HG03066 (cell line): ENCODE measurements around the gene ZSCAN10.
"Not testable (repeated sequence)": the region's sequence is repeated elsewhere in the genome, so short reads cannot be mapped to it uniquely, and the experiment has no call there.

ENCODE experiments used
- ATAC-seq: cut with Tn5 transposase; IDR thresholded peaks from one replicate; pipeline ENCODE4 v1.9.1; 2021; ENCODE audit warnings: low read depth; ENCODE audit not compliant: unreplicated experiment

ZSCAN10 gene

DNA sequence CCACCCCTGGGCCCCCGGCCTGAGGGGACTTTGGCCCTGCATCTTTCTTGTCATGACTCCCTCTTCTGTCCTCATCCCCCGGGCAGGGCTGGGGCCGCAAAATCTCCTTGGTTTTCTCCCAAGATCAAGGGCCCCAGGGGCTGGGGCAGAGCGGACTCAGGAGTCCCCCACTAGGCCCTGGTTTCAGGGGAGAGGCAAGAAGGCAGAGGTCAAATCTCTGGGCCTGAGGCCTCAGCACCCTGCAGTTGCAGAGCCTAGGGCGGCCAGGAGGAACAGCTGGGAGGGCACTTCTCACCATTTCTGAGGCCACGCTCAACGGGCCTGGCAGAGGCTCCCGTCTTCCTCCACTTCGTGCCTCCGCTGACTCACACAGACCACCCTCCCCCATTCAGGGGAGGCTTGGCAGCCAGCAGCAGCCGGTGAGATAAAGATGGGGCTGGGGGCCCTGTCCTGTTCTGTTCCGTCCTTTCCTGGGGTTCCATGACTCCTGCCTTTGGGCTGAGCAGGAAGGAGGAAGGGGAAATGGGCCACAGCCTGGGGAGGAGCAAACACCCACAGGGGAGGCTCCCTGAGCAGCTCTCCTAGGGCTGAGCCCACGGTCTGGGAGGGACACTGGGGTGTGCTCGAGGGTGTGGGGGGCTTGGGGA, 12.4 kb downstream of the ZSCAN10 start:
- ATAC-seq: no peak

DNA sequence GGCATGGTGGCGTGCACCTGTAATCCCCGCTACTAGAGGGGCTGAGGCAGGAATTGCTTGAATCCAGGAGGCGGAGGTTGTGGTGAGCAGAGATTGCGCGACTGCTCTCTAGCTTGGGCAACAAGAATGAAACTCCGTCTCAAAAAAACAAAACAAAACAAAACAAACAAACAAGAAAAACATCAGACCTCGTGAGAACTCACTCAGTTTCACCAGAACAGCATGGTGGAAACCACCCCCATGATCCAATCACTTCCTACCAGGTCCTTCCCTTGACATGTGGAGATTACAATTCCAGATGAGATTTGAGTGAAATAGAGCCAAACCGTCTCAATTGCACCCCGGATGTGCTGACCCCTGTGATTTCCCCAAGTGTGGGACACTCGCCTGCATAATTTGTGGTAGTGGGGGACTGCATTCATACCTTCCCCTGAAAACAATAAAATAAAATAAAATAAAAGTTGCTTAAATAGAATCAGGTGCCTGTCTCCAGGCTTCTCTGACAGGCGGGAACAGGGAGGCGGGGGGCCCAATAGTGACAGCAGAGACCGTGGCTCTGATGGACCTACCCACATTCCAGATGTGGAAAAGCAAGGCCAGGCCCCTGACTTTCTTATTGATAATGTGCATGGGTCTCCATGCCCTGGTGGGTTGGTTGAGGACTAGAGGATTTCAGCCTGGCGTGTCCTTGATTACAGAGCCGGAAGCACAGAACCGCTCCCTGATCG, 13.1 kb downstream of the ZSCAN10 start:
- ATAC-seq: no peak

DNA sequence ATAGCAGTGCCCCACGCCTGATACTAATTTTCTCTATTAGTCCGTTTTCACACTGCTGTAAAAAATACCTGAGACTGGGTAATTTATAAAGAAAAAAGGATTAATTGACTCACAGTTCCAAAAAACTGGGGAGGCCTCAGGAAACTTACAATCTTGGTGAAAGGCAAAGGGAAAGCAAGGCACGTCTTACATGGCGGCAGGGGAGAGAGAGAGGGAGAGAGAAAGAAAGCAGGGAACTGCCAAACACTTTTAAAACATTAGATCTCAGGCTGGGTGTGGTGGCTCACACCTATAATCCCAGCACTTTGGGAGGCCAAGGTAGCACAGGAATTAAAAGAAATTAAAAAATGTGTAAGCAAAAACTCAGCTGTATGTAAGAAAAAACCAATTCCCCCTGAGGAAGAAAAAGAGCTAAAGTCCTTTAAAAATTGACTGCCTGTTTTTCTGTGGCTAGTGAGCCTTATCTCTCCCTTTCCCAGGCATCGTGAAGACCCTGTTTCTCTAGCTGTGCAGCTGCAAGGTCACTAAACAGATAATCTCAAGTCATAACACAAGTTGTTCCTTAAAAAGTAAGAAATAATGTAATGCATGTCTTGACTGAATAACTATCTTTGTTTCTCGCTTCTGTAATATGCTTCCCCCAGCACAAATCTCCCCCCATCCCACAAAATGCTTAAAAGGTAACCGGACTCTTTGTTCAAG, 14.0 kb downstream of the ZSCAN10 start:
- no peak for ATAC-seq

DNA sequence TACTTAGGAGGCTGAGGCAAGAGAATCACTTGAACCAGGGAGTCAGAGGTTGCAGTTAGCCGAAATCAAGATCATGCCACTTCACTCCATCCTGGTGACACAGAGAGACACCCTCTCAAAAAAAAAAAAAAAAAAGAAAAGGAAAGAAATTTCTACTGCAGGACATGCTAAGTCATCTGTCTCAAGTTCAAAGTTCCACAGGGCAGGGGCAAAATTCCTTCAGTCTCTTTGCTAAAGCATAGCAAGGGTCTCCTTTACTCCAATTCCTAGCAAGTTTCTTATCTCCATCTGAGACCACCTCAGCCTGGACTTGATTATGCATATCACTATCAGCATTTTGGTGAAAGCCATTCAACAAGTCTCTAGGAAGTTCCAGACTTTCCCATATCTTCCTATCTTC, 14.6 kb downstream of the ZSCAN10 start:
- ATAC-seq: no peak

DNA sequence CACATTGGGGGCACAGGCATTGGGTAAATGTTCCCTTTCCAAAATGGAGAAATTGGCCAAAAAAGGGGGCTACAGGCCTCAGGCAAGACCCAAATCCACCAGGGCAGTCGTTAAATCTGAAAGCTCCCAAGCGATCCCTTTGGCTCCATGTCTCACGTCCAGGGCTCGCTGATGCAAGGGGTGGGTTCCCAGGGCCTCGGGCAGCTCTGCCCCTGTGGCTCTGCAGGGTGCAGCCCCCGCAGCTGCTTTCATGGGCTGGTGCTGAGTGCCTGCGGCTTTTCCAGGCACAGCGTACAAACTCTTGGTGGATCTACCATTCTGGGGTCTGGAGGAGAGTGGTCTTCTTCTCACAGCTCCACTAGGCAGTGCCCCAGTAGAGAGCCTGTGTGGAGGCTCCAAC, 15.7 kb downstream of the ZSCAN10 start:
- ATAC-seq: not testable (repeated sequence)

DNA sequence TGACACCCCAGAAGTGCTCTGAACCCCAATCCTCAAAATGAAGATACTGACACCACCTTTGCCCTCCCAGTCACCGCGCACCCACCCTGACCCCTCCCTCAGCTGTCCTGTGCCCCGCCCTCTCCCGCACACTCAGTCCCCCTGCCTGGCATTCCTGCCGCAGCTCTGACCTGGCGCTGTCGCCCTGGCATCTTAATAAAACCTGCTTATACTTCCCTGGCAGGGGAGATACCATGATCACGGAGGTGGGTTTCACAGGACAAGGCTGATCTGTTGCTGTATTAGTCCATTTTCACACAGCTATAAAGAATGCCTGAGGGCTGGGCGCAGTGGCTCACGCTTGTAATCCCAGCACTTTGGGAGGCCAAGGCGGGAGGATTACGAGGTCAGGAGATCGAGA, 17.1 kb downstream of the ZSCAN10 start:
- ATAC-seq: not testable (repeated sequence)

DNA sequence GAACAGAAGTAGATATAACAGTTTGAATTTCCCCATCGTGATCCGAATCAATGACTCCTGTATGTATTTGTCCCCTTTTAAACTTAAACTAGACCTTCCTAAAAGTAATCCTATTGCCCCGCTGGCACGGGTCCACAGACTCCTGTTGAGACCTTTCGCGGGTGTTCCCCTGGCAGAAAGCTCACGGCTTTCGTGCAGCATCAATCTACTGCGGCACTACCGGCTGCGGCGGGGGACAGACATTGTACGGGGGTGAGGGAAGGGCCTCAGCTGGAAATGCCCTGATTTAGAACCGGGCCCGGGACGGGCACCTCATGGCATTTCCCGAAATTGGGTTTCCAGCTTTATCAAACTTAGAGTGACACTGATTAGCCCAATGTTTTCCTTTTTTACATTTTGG, 19.1 kb downstream of the ZSCAN10 start:
- no peak for ATAC-seq

DNA sequence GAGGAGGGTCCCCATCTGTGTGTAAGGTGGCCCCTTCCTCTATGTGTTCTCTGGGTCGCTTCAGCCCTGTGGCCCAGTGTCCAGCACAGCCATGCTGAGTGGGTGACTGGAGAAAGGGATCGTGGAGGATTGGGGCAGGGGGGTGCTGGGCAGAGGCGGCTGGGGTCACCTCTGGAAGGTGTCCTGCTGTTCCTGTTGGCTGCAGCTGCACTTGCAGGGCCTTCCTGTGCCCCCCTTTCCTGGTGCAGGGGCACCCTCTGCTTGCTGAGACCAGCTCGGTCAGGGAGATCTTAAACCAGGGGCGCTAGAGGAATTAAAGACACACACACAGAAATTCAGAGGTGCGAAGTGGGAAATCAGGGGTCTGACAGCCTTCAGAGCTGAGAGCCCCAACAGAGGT, 22.5 kb downstream of the ZSCAN10 start:
- ATAC-seq: no peak

DNA sequence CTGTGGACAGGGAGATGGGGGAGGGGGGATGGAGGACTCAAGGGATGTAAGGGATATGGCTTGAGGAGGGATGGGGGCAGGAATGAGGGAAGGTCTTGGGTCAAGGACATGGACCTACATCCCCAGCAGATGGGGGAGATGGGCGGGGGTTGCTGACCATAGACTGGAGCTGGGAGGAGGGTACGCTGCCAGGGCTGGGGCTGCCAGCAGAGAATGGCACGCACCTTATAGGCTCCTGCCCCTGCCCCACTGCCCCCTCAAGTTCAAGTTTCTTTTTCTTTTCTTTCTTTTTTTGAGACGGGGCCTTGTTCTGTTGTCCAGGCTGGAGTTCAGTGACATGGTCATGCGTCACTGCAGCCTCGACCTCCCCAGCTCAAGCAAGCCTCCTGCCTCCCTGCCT, 23.1 kb downstream of the ZSCAN10 start:
- ATAC-seq: not testable (repeated sequence)

DNA sequence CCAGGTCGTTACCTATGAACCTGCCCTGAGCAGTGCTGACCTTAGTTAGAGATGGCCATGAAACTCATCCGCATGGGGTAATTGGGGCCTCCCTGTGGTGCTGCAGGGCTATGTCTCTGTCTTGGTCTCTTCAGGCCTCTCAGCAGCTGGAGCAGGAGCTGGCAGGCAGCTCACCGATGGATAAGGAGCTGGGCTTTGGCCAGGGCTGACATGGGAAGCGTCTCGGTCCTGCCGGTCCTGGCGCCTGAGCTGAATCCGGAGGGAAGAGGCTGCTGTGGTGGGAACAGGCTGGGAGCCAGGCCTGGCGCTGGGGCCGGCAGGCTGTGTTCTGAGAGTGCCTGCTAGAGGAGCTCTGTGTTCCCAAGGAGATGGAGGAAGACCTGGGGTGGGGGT, 23.6 kb downstream of the ZSCAN10 start:
- no peak for ATAC-seq

DNA sequence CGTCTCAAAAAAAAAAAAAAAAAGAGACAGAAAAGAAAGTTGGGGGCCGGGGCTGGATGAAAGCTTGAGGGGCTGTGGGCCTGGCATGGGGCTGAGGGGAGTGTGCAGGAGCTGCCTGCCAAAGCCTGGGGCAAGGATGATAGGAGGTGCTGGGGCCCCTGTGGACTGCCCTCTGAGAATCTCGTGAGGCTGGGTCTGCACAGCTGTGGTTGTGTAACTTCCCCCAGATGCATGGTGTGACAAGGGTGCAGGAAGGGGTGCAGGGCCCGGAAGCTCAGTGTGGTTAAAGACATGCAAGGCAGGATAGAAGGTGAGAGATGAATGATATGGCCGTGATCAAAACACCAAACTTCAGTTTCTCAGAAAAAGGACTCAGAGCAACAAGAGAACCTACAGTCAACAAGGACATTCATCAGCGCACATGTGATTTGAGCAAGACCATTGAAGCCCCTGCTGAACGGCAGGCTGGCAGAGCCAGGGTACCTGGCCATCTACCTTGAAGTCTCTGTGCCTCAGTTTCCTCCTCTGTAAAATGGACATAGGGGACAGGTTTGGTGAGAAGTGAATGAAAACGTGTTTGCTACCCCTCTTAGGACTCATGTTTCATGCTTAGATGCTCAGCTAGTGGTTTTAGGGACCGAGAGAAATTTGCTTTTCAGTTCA, 24.1 kb downstream of the ZSCAN10 start:
- ATAC-seq: no peak

DNA sequence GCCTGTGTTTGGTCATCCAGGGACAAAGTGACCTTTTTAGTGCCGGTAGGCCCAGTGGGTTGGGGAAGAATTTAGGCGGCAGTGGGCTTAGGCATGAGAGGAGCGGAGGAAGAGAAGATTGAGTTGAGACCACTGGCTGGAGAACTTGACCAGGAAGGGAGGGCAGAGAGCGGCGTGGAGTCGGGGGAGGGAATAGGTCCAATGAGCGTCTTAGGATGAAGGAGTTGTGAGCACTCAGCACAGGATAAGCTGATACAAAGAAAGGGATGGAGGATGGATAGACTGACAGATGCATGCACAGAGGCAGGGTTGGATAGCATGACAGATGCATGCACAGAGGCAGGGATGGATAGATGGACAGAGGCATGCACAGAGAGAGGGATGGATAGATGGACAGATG, 25.6 kb downstream of the ZSCAN10 start:
- ATAC-seq: no peak

DNA sequence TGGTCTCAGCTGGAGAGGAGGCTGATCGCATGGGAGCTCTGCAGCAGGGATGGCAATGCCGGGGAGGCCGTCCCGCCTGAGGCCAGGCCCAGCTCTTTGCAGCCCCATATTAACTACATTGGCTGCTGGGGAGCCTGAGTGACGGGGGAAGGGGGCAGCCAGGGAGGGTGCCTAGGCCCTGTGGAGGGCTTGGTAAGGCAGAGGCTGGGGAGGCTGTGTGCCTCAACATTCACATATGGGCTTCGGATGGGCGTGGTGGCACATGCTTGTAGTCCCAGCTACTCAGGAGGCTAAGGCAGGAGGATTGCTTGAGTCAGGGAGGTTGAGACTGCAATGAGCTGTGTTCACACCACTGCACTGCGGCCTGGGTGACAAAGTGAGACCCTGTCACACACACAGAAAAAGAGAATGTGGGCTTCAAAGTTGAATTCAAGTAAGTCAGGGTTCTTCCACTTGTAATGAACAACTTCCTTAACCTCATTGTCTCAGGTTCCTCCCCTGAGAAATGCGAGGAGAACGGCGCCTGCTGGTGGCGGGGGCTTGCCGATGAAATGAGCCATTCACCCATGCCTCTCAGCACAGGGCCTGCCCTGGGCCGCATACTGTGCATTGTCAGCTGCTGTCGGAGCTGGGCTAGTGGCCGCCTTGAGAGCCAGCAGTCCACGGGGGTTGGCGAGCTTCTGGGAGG, 26.4 kb downstream of the ZSCAN10 start:
- not testable (repeated sequence) for ATAC-seq

DNA sequence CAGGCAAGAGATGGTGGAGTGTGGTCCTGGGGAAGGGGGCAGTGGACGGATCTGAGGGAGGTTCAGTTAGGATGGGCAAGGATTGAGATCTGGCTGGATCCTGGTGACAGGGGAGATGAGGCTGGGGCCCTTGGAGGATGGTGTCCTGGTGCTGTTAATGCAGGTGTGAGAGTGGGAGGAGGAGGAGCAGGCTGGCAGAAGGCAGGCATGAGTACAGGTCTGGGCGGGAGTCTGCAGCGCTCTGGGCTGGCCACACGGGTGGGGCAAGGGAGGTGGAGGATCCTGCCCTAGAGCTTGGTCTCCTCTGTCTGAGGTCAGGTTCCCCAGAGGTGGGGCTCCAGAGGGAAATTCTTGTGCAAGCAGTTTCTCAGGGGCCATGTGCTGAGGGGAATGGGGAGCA, 26.9 kb downstream of the ZSCAN10 start:
- ATAC-seq: not testable (repeated sequence)

DNA sequence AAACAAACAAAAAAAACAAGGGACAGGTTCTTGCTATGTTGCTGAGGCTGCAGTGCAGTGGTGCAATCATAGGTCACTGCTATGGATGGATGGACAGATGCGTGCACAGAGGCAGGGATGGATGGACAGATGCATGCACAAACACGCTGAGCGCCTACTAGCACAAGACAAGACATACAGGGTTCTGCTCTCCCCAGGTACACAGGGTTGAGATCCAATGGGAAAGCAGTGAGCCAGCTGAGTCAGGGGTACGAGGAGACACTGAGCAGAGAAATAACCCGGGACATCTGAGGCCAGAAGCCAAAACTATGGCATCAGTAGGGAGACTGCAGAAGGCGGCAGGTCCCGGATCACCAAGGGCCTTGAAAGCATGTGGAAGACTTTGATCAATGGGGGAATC, 27.4 kb downstream of the ZSCAN10 start:
- no peak for ATAC-seq

DNA sequence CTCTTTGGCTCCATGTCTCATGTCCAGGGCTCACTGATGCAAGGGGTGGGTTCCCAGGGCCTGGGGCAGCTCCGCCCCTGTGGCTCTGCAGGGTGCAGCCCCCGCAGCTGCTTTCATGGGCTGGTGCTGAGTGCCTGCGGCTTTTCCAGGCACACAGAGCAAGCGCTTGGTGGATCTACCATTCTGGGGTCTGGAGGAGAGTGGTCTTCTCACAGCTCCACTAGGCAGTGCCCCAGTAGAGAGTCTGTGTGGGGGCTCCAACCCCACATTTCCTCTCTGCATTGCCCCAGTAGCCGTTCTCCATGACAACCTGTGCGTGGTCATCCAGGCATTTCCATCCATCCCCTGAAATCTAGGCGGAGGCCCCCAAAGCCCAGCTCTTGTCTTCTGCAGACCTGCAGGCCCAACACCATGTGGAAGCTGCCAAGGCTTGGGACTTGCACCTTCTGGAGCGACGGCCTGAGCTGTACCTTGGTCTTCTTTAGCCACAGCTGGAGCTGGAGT, 28.4 kb downstream of the ZSCAN10 start:
- no peak for ATAC-seq

DNA sequence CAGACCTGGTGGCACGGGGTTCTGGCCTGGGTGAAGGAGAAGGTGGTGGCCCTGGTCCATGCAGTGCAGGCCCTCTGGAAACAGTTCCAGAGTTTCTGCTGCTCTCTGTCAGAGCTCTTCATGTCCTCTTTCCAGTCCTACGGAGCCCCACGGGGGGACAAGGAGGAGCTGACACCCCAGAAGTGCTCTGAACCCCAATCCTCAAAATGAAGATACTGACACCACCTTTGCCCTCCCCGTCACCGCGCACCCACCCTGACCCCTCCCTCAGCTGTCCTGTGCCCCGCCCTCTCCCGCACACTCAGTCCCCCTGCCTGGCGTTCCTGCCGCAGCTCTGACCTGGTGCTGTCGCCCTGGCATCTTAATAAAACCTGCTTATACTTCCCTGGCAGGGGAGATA, 29.9 kb downstream of the ZSCAN10 start:
- ATAC-seq: not testable (repeated sequence)

DNA sequence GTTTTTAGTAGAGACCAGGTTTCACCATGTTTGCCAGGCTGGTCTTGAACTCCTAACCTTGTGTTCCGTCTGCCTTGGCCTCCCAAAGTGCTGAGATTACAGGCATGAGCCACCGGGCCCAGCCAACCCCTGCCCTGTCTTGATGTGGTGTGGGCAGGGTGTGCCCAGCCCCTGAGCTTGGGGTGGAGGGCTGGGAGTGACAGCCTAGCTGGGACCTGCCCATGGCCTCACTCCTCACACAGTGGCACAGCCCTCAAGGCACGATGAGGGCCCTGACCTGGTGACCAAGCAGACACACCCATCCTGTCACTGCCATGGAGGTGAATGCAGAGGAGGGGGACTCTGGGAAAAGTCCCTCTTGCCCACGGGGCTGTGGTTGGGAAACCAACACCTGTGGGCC, 30.6 kb downstream of the ZSCAN10 start:
- no peak for ATAC-seq

DNA sequence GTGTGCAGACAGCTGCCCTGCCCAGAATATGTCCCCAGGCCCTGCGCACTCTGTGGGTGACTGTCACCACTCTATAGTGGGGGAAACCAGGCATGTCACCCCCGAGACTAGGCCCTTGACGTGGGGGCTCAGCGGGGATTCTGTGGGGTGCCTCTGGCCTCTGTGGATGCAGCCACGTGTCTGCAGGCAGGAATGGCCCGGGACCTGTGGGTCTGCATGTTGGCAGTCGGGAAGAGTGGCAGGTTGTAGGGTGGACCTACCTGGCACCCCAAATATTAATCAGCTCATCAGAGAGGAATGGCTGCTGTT, 32.7 kb downstream of the ZSCAN10 start:
- no peak for ATAC-seq

DNA sequence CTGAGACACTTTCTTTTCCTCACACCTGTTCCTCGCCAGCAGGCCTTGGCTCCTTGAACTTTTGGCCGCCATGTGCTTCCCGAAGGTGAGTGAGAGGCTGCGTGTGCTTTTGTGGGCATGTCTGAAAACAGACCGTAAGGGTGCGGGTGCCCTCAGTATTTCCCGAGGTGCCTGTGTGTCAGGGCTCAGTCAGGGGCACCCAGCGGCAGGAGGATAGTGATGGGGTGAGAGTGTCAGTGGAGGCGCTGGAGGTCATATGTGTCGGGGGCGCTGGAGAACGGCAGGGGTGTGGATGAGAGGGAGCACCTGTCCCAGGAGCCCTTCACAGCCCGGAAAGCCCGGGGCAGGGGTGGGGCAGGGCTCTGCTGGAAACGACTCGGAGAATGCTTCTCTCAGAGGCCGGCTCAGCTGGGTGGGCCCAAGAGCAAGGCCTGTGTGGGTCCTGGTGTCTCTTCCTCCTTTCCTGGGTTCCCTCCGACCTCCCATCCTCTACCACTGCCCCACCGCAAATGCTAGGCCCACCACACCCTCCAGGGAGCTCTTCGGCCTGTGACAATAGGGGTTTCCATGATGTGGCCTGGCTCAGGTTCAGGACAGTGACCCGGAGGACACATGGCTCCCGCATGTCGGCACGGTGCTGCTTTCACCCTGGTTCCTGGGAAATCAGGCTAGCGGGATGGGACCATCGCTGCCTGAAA, 33.2 kb downstream of the ZSCAN10 start:
- ATAC-seq: no peak
